Stimulated activated CD8-positive, alpha-beta memory T cell treated with anti-CD3 and anti-CD28 coated beads, Interleukin-2, amount 100 ng/mL, for 1 hour (primary cell): Measurements from ENCODE around the gene FRK.
"Not testable (repeated sequence)": the region's sequence is repeated elsewhere in the genome, so short reads cannot be mapped to it uniquely, and the experiment has no call there.

Source experiments
- DNase-seq, 2 donors: peaks; one replicate each; pipeline ENCODE4 v3.0.0-alpha.2; 2020; ENCODE audit warnings: low read depth in 2 of 2

The FRK gene

DNA sequence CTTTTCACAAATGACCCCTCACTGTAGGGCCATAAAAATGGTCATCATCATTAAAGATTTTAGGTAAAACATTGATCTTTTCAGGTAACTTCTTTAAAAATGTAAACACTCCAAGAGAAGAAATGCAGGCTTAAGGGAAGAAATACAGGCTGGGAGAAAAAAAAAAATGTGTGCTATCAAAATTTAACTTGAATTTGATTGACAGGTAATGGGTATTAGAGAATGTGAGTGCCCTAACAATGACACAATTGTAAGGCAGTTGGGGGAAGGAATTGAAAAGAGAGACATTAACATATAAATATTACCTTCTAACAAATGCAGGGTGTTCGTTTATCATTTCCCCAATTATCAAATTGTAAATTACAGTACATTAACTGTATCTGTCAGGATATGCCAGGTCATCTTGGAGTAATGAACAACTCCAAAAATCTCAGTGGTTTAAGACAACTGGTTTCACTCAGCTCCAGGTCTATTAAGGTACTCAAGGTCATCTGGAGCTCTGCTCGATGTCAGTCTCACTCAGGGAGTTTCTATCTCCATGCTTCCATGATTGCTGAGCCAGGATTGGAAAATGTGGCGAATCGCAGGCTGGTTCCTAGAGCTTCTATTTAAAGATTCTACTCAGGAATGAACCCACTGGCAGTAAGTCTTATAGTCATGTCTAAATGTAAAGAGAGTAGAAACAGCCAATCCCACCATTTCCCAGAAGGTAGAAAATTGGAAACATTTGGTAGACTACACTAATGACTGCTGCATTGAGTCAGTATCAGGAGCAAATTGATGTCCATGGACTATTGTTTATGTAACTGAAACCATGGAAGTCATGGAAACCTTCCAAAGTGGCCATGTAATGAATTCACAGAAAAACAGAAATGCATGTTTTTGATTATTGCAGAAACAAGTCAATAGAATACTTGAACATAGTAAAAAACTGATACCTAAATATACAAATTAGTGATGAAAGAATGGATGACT is 55.6 kb downstream of the FRK start:
- DNase-seq: no peak

DNA sequence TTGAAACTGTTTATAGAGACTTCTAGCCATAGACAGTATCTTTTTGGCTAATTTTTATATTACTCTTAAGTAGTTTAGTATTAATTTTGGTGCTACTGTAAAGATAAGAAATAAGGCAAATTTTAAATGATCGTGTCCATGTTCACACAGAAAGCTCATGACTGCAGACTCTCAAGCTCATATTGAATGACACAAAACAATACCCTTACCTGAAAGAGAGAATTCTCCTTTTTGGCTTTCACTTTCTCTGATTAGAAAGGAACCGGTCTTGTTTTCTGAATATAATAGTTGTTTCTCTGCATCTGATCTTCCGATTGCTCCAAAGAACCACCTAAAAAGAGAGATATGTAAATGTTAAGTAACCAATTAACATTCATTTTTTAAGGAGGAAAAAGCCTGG is 57.0 kb downstream of the FRK start:
- no peak for DNase-seq

DNA sequence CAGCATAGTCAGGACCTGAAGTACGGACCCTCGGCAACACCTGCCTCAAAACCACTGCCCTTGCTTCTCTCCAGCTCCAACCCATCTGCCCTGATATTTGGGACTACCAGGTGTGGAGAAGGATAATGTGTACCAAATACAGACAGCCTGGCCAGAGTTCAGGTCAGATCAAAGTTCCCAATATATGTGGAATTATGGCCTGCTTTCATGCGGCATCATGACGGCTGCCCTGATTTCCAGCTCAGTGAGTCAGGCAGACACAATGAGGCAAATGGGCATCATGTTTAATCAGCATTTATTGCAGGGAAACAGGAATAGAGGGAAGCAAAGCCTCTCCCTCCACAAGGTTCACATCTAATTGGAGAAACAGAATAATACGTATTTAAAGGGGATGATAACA is 57.9 kb downstream of the FRK start:
- DNase-seq: no peak

DNA sequence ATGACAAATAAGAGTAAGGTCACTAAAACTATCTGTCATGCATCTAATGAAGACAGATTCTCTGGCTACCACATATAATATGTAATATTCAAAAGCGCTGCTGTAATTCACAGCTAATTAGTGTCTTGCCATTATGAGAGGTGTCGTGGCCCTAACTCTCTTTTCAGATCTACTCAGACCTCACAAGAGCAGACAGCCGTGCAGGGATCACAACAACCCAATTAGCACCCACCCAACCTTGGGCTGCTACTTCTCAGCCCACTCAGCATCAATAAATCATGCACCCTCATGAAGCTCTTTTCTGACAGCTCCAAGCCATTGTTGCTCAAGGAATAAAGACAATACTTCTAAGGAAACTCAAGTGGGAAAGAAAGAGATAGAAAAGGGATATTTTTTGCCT is 61.5 kb downstream of the FRK start:
- DNase-seq: no peak

DNA sequence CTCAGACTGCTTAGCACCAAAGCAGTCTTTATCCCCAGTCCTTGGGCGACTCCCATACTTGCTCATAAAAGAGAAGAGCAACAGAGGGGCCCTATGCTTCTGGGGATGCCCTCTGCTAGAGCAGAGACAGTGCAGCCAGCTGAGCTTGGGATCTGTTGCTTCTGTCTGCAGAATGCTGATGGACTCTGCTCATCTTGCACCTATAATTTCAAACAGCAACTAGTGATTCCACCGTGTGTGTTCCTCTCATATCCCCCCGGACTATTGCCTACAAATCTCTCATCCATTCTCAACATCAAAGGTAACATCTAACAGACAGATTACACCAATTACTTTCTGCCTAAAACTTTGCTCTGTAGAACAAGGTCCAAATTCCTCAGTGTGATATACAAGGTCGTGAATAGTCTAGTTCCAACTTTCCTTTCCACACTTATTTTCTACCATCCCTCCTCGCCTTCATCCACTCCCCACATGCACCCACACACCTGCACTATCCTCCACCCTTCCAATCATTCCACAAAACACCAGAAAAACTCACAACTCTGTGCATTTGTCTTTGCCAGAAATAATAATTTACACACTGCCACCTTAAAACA is 62.6 kb downstream of the FRK start:
- DNase-seq: no peak

DNA sequence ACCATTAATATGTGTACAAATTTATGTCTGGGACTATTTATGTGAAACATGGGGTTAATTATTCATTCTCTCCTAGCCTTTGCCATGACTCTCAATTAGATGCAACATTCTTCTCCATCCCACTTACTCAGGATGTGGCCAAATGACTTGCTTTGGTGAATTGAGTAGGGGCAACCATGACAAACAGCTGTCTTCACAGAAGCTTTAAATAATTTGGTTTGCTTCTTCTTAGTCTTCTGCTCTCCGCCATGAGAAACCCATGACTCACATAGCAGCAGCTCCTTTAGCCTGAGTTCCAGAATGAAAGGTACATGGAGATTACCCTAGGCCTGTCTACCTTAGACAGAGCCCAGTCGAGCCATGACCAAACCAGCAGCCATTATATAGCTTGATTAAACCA is 74.7 kb downstream of the FRK start:
- no peak for DNase-seq

DNA sequence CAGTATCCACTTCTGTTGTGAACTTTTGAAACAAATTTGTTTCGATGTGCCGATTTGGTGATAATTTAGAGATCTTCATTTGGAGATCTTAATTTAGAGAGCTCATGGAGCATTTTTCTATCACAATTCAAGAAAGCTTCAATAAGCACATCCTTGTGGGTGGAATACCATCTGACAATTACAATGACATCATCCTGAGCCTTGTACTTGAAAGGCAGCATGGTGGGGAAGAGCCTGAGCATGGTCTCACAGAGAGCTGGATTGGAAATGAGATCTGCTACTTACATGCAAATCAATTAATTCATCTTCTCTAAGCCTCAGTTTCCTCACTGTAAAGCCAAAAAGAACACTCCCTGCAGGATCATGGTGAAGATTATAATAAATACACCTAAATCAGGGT is 75.9 kb downstream of the FRK start:
- no peak for DNase-seq

- DNase-seq: no peak
Observed at GRCh38 chr6:115983998-115984397, 76.7 kb downstream of the FRK start.

GRCh38 chr6:115982453-115982852 is 78.2 kb downstream of the FRK start:
- no peak for DNase-seq

DNA sequence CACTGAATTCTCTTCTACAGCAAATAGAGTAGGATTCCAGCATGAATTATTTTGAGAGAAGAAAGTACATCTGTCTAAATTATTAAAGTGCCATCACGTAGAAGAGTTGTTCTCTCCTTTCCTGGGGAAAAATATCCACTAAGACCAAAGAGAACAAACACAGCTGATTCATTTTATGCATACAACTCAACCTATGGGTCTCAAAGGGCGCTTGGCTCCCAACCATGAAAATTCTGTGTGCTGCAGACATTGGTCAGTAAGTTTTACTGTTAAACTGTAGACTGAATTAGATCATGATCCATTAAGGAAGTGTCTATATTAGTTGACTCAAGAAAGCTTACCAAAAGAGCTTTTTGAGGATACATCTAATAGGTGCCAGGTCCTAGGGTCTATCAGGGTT is 83.5 kb downstream of the FRK start:
- no peak for DNase-seq

DNA sequence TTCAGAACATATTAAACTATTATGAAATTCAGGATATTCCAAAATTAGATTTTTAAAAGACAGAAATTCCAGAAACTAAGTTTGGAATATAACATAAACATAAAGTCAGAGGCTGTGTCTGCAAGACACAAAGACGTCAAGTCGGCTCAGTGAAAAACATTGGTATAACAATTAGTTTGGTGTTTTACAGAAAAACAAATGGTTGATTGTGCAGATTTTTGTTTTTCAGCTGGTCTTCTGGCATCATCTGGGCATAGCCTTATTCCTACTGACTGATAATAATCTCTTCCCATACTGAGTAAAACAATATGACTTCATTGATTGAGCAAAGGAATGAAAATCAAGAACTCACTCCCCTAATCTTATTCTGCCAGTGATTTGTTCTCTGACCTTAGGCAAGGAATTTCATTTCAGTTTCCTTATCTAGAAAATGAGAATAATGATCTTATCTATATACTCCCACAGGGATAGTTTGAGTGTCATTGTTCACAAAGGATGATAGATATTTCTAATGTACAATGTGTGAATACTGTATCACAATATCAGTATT is 84.3 kb downstream of the FRK start:
- DNase-seq: no peak

DNA sequence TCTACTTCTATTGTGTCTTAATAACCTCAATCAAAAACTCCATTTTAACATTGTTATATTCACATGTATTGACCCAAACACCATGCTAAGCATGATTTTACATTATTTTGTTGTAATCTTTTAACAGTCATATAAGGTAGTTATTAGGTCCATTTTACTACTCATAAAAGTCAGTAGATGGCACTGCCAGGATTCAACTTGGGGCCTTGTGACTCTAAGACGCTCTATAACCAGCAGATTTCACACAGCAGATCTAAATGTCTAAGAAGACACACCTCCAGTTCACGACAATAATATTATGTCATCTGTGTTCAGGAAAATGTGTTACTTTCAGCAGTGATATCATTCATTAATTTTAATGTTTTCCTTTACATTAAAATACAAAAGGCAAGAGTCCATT is 88.0 kb downstream of the FRK start:
- DNase-seq: no peak

GRCh38 chr6:115971785-115972184 is 88.9 kb downstream of the FRK start:
- no peak for DNase-seq

- DNase-seq: no peak
Observed at GRCh38 chr6:115969930-115970273, 90.8 kb downstream of the FRK start.

GRCh38 chr6:115969207-115969929 is 91.3 kb downstream of the FRK start:
- DNase-seq: no peak

GRCh38 chr6:115960286-115960685 is 100.4 kb downstream of the FRK start:
- DNase-seq: not testable (repeated sequence)

- no peak for DNase-seq
Observed at GRCh38 chr6:115958958-115959357, 101.7 kb downstream of the FRK start.

- no peak for DNase-seq
Observed at GRCh38 chr6:115954740-115955139, 106.0 kb downstream of the FRK start.

DNA sequence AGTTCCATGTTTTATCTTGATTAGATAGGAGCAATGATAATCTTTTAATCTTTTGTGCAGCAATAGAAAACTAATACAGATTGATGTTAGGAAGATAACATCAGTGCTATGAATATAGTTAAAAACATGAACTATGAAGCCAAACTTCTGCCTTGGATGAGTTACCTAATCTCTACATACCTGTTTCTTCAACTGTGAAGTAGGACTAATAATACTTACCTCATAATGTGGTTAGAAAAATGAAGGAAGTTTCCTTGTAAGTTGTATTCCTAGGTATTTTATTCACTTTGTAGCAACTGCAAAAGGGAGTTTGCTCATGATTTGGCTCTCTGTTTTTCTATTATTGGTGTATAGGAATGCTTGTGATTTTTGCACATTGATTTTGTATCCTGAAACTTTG is 111.9 kb downstream of the FRK start:
- DNase-seq: no peak

DNA sequence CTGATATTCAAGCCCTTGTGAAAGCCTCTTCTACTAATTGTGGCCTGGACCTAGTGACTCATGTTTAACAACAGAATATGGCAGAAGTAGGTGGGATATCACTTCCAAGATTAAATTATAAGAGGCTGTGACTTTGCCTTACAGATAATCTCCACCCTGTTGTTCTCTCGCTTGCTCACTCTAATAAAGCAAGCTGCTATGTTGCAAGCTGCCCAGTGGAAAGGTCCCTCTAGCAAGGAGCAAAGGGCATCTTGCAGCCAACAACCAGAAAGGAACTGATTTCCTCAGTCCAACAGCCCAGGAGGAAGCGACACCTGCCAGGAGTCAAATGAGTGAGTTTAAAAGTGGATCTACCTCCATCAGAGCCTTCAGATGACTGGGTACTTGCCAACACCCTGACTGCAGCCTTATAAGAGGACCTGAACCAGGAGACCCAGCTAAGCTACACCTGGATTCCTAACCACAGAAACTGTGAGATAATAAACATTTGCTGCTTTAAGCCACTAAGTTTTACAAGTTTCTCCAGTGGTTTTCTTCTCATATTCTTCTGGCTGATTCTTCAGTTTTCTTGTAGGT is 112.6 kb downstream of the FRK start:
- DNase-seq: no peak

GRCh38 chr6:115945812-115946211 is 114.9 kb downstream of the FRK start:
- DNase-seq: no peak

- no peak for DNase-seq
Observed at GRCh38 chr6:115945306-115945705, 115.4 kb downstream of the FRK start.
